HG03469 (cell line): ENCODE results near the gene NDUFS4.
"Not testable (repeated sequence)": the region's sequence is repeated elsewhere in the genome, so short reads cannot be mapped to it uniquely, and the experiment has no call there.

Experiments used
- ATAC-seq: cut with Tn5 transposase; IDR thresholded peaks from one replicate; pipeline ENCODE4 v1.9.1; 2021; ENCODE audit warnings: mild to moderate bottlenecking, moderate library complexity, moderate number of reproducible peaks; ENCODE audit not compliant: unreplicated experiment

NDUFS4 gene

DNA sequence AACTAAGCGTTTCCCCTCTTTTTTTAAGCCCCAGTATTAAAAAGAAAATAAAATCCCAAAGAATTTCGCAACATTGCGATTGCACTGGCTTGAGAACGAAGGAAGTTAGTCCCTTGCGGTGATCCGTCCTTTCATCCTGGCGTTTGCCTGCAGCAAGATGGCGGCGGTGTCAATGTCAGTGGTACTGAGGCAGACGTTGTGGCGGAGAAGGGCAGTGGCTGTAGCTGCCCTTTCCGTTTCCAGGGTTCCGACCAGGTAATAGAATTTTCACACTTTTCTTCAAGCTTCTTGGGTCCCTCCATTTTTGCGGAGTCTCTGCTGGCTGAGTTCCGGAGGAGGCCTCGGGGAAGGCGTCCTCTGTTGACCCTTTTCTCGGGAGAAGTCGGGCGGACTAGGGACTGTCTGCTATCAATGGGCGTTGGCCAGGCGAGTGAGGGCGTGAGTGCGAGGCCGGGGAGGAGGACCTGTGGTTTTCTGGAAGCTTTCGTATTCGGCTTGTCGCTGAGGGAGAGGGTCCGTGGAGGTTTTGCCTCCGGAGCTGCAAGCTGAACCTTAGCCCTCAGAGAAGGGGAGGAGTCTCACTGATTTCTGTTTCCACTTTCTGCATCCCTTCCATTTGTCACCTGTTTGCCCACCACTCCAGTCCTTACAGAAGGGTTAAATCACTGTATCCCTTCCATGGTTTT lies at the start of gene NDUFS4:
Gene NDUFS4, plus strand, starts transcription at position 134 of the 686 bp plus-strand sequence. Its CDS starts 24 bp downstream, at position 158.
- peak; percentile 88 for ATAC-seq

DNA sequence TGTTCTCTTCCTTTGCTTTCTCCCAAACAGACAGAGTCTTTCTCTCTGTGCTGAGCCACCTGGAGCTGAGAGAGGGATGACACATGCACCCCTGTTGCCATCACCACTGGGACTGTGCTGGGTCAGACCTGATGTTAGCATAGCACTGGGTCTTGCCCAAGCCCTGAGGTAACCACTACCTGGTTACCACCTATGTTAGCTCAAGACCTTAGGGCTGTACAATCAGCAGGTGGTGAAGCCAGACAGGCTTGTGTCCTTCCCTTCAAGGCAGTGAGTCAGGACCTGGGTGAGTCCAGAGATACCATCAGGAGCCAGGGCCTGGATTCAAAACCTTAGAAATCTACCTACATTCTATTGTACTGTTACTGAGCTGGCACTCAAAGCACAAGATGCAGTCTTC lies 47.9 kb upstream of the NDUFS4 start:
- ATAC-seq = no peak

DNA sequence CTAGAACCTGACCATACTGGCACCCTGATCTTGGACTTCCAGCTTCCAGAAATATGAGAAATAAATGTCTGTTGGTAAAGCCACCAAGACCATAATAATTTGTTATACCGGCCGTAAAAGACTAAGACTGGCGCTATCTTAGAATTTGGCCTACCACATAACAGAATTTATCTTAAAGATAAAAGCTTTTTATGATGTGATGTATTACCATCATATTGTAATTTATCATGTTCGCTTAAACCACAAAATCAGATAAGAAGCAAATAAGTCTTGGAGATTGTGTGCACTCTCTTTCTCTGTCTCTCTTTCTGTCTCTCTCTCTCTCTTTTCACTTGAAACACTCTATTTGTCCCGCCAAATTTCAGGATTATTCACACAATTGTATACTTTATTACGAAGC lies 44.5 kb upstream of the NDUFS4 start:
- ATAC-seq = no peak

DNA sequence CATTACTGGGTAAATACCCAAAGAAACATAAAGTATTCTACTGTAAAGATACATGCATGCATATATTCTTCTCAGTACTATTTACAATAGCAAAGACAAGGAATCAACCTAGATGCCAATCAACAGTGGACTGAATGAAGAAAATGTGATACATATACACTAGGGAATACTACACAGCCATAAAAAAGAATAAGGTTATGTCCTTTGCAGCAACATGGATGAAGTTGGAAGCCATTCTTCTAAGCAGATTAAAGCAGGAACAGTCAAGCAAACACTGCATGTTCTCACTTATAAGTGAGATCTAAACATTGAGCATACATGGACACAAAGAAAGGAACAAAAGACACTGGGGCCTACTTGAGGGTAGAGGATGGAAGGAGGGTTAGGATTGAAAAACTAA lies 39.6 kb upstream of the NDUFS4 start:
- ATAC-seq = no peak

DNA sequence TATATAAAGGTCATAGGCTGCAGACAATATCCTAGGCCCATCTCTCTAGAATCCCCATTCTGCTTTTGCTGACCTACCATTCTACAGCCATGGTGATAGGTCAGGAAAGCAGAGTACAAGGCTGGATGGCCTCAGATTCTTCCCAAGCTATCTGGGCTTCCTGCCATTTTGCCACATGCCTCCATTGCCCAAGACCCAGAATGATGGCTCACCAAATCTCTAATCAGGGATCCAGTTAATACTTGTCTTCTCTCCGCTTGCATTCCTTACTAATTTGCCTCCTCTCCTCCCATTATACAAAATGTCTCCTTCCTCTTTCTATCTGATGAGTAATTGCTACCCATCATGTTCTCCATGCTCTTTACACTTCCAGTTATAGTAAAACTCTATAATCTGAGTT lies 22.7 kb upstream of the NDUFS4 start:
- no peak for ATAC-seq

DNA sequence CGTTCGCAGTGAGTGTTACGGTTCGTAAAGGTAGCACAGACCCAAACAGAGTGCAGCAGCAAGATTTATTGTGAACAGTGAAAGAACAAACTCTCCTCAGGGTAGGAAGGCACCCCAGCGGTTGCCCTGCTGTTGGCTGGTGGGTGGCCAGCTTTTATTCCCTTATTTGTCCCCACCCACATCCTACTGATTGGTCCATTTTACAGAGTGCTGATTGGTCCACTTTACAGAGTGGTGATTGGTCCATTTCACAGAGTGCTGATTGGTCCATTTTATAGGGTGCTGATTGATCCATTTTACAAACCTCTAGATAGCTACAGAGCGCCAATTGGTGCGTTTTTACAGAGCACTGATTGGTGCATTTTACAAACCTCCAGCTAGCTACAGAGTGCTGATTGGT lies 19.7 kb upstream of the NDUFS4 start:
- ATAC-seq = not testable (repeated sequence)

DNA sequence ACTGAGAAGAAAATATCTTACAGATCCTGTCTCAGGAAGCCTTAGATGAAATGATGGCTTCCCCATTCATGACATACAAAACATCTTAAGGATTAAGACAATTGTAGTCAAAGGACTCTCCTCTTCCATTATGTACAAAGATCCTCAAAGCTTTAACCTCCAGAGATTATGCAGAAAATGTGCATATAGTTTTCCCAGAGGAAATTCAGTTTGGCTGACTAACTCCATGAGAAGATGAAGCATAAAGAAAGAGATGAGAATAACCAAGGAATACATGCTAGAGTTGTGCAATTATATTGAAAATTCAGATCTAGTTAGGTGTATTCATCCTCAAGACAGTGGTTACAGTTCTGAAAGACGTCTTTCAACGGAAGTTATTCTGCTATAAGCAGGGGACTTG lies 18.6 kb upstream of the NDUFS4 start:
- no peak for ATAC-seq

DNA sequence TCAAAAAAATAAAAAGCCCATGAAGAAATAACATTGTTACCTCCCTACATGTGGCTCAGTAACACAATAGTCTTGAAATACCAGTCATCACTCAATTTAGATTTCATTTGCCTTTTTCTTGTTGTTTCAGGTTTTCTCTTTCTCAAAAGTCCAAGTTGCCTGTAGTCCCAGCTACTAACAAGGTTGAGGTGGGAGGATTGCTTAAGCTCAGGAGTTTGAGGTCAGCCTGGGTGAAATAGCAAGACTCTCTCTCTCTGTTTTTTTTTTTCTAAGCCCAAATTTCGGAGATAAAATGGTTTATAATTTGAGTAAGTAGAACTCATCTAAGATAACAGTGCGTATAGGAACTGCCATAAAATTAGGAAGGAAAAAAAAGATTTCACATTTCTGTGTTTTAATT lies 17.5 kb upstream of the NDUFS4 start:
- no peak for ATAC-seq

DNA sequence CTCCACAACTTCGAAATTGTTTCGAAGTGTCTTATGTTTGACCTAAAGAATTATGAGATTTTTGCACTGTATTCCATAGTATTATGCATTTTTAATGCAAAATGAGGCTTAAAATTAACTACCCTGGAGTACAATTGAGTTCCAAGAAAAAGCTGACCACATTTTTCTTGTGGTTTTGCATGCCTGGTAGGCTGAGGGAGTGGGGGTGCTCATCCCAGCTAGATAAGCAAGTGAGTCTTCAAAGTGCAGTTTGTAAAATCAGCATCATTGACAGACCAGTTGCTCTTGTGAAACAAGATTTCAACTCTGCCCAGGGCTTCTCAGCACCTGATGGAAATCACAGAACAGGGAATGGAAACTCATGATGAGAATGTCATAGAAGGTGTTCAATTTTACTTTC lies 17.0 kb upstream of the NDUFS4 start:
- ATAC-seq = no peak

DNA sequence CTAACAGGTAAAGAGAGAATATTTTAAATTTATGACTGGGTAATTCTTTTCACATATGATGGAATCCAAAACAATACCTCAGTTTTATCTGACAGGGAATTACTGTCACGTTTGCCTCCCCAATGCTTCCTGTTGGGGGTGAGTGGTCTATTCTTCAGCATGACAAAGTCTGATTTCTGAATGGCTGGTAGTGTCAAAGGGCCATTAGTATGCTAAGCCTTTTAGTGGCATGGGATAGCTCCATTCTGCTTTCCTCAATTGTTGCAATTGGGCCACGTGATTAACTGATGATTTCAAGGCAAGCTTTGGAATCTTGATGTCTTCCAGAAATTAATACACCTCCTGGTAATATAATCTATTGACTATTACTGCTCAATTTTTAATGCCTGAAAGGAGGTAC lies 14.7 kb upstream of the NDUFS4 start:
- no peak for ATAC-seq

DNA sequence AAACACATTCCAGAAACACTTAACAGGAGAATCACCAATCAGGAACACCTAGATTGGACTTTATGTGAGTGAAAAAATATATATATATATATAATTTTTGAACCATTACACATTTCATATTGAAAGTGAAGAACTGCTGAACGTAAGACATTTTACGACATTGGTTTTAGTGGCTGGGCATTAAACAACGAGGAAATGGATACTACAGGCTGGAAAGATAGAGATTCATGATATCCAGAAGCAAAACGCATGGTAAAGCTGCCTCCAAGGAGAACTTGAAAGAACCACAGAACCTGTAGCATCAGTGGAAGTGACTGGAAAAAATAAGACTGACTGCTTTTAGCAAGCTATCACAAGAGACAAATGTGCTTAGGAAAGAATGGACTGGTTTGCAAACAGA lies 13.2 kb upstream of the NDUFS4 start:
- no peak for ATAC-seq

DNA sequence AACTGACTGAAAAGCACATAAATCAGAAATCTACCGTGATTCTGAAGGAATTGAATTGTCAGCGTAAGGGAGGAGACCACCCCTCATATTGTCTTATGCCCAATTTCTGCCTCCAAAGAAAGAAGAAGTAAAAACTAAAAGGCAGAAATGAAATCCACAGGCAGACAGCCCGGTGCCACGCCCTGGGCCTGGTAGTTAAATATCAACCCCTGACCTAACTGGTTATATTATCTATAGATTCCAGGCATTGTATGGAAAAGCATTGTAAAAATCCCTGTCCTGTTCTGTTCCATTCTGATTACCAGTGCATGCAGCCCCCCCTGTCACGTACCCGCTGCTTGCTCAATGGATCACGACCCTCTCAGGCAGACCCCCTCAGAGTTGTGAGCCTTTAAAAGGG lies 11.9 kb upstream of the NDUFS4 start:
- not testable (repeated sequence) for ATAC-seq

DNA sequence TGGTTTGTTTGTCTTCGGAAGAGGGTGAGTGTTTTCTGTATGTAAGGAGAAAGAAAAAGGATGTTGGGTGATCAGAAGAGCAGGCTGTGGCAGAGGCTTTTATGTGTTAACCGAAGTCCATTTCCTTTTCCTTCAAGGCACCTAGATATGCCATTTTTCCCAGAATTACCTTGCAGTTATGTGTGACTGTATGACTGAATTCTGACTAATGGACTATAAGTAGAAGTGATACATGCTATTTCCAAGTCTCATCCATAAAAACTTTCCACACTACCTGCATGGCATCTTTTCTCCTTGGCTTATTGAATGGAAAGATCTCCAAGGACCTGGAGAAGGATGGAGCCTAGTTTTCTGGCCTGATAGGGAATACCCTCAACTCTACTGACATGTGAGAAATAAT lies 10.6 kb upstream of the NDUFS4 start:
- no peak for ATAC-seq

DNA sequence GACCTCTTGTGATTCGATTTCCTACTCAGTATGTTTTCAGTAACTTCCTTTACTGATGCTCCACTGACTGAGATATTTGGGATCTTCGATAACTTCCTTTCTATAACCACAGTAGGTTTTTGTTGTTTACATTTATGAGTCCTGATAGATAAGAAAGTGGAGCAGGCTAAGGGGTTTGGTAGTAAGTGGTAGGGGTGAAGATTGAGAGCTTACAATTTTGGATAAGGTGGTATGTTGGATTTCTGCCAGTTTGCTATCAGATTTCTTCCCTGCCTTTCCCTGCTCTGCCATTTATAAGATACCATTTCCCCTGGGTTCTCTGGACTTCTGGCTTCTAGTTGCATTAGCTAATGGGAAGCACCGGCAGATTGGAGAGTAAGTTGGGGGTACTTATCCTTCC lies 7.9 kb upstream of the NDUFS4 start:
- no peak for ATAC-seq

DNA sequence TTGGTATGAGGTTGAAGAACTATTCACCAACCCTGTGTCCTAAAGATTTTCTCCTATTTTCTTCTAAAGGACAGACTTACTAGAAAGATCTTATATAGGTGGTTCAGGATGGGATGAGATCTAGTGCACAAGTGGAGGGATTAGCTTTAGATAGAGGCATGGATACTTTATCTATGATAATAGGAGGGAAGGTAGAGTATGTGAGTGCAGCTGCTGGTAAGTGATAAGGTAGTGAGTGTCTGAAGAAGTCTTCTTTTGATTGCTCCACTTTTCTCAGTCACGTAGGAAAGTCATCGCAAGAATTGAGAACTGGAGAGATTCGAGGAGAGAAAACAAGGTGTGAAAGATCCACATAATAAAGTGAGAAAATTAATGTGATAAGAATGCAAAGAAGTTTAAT lies 6.0 kb upstream of the NDUFS4 start:
- ATAC-seq = no peak

DNA sequence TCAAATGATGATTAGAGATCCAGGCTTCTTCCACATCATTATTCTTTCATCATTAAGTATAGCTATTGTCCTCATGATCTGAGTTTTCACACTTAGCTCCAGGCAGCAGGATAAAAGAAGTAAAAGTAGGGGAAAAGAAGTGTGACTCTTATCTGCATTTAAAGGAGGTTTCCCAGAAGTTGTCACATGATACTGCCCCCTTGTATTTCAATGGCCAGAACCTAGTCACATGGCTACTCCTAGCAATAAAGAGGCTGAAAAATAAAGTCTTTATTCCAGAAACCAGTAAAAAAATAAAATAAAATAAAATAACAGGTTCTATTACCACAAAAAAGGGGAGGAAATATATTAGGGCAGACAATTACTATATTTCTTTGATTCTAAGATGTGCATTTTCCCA lies 5.3 kb upstream of the NDUFS4 start:
- no peak for ATAC-seq

DNA sequence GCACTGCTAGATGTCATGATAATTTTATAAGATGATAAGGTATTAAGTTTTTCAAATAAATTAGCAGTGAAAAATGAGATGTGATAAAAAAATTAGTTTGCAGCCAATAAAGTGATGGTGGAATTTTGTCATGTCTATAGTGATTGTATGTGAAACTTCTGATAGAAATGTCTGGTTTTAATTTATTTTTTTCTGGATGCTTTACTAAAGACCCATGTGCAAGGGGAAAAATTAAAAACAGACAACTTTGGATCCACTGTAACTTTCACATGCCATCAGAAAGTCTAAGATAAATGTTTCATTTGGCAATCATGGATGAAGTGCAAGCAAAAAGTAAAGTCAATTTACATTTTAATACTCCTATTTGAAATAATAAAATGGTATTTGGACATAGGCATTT lies 4.4 kb upstream of the NDUFS4 start:
- ATAC-seq = no peak

DNA sequence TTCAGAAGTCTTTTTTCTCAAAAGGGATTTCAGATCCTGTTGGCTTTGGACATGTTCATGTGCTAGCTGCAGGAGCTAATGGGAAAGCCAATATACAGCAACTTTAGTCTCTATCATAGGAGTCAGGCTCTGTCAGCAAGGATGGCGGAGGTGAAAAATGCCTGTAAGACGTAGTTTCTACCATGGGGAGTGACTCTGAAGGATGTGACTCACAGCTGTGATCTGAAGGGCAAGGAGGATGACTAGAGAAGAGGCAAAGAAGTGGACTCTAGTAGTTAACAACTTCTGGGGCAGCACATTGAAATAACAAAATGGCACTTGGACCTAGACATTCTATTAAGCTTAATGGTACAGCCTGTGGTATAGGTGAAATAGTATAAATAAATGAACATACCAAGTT lies 3.1 kb upstream of the NDUFS4 start:
- no peak for ATAC-seq

DNA sequence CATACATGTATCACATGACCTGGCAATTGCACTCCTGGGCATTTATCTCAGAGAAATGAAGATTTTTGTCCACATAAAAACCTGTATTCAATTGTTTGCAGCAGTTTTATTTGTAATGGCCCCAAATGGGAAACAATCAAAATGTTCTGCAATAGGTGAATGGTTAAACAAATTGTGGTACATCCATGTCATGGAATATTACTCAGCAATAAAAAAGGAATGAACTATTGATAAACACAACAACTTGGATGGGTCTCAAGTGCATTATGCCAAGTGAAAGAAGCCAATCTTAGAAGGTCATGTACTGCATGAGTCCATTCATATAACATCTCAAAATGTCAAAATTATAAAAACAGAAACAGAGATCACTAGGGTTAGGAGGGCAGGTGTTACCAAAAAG lies 1.5 kb upstream of the NDUFS4 start:
- no peak for ATAC-seq

DNA sequence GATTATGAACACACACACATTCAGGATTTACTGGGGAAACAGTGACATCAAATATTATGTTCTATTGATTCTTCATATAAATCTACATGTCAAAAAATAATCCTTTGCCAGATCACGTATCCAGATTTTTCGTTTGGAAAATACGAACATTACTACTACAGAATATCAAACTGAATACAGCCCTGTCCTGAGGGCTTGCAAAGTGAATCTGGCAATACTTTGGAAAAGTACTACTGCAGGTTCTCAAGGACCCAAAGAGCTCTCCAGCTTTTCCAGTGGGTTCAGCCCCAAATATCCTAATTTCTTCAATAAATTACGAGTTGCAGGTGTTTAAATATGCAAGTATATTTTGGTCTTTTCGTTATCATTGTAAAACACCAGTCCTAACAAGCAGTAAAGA lies 411 bp upstream of the NDUFS4 start:
- ATAC-seq = peak; percentile 14

DNA sequence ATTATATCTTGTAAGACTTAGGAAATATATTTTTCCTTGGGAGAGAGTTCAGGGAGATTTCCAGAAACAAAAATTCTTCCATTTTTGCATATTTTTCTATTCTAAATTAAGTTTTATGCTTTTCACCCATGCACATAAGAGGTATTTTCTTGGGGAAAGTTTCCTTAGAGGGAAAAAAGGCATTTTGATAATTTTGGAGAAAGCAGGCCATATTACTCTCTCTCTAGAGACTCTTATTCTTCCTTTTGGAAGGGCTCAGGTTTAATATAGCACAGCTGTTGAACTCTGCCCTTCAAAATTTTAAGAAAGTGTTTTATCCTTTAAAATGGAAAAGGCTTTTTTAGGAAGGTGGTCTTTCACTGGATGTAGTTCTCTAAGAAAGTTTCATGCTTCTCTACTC lies 8.0 kb downstream of the NDUFS4 start:
- ATAC-seq = no peak

DNA sequence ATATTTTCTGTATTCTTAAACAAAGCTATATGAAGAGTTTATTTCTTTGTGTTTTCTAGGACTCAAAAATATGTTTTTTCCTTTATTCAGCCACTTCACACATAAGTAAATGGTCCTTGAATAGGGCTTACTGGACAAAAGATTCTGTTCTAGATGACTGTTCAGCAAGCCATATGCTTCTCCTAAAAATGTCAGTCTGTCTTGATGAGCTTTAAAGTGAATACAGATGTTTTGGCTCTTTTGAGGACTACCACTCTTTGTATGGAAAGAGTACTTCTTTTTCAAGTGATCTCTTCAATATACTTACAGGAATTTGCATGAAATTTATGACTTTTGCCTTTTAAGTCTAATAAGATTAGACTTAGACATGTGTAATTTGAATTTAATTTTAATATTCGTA lies 8.4 kb downstream of the NDUFS4 start:
- no peak for ATAC-seq

DNA sequence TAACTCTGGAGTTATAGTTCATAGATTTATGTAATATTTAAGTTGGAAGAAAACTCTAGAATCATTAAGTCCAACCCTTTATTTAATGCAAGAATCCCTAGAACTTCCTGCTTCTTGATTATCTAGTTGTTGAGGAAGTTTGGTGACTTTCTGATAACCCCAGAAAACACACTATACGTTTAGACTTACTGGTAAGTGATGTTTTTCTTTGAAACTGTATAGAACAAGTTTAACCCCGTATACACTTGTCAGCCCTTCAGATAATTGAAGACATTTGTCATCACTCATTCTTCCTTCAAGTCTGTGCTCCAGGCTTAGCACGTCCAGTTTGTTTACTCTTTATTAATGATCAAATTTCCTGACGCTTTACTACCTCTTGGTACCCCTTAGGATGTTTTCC lies 9.0 kb downstream of the NDUFS4 start:
- no peak for ATAC-seq
